CD14-positive monocyte (primary cell): ENCODE measurements around the gene LIPE. TPM values are rescaled to one million over a fixed set of nuclear protein-coding genes. Genes with fewer than 3 reads are reported as not detected.

ENCODE experiments used
- DNase-seq, 3 donors: peaks; one replicate each; pipeline ENCODE4 v3.0.0-alpha.2; 2011 to 2022
- H2AFZ ChIP-seq: 2 replicates; pipeline ENCODE4 v1.6.0; 2012; ENCODE audit warnings: mild to moderate bottlenecking, low read depth, low read length, inconsistent platforms; ENCODE audit not compliant: insufficient read depth, poor library complexity, severe bottlenecking
- H3K27ac ChIP-seq, 2 donors: 1 replicate in 1 of 2; 2 replicates in 1 of 2; pipeline ENCODE4 v1.5.1; 2012 to 2013; ENCODE audit warnings: low read length in 2 of 2, control low read depth in 1 of 2, inconsistent platforms in 1 of 2, low read depth in 1 of 2, mild to moderate bottlenecking in 1 of 2
- H3K27me3 ChIP-seq, 2 donors: one replicate each; pipeline versions ENCODE4 v1.6.0 to v1.6.1; 2011 to 2013; ENCODE audit warnings: low read length in 2 of 2; ENCODE audit not compliant: control insufficient read depth in 2 of 2, insufficient read depth in 2 of 2
- H3K36me3 ChIP-seq, 2 donors: replicated peaks in 1 of 2; 1 replicate in 1 of 2; 2 replicates in 1 of 2; pipeline versions ENCODE4 v1.5.1 to v1.6.1; 2012 to 2013; ENCODE audit warnings: low read length in 2 of 2, control low read depth in 1 of 2, inconsistent platforms in 1 of 2, mild to moderate bottlenecking in 1 of 2; ENCODE audit not compliant: insufficient read depth in 2 of 2, control insufficient read depth in 1 of 2
- H3K4me1 ChIP-seq, 2 donors: 1 replicate in 1 of 2; 2 replicates in 1 of 2; pipeline versions ENCODE4 v1.5.1 to v1.6.1; 2012 to 2013; ENCODE audit warnings: low read length in 2 of 2, control low read depth in 1 of 2, inconsistent platforms in 1 of 2, mild to moderate bottlenecking in 1 of 2, moderate library complexity in 1 of 2; ENCODE audit not compliant: insufficient read depth in 2 of 2, control insufficient read depth in 1 of 2
- H3K4me2 ChIP-seq: replicated peaks from 2 replicates; pipeline ENCODE3; 2012; ENCODE audit warnings: low read length, moderate library complexity, mild to moderate bottlenecking; ENCODE audit not compliant: poor library complexity, severe bottlenecking; ENCODE audit errors: extremely low read depth
- H3K4me3 ChIP-seq, 3 experiments: fragments of 200-600 bp in 1 of 3; sonication (generic) in 1 of 3; replicated peaks in 1 of 3; 1 replicate in 2 of 3; 2 replicates in 1 of 3; pipeline ENCODE4 v1.5.1; 2011 to 2013; ENCODE audit warnings: low read length in 3 of 3, mild to moderate bottlenecking in 3 of 3, control low read depth in 2 of 3, low read depth in 2 of 3, inconsistent platforms in 1 of 3, moderate library complexity in 1 of 3
- H3K79me2 ChIP-seq: 2 replicates; pipeline ENCODE4 v1.6.0; 2012; ENCODE audit warnings: mild to moderate bottlenecking, control low read depth, inconsistent platforms, low read length, moderate library complexity; ENCODE audit not compliant: insufficient read depth
- H3K9ac ChIP-seq: 2 replicates; pipeline ENCODE4 v1.6.0; 2017; ENCODE audit warnings: low read length, mild to moderate bottlenecking; ENCODE audit not compliant: insufficient read depth, poor library complexity, severe bottlenecking
- H3K9me3 ChIP-seq, 2 donors: replicated peaks in 1 of 2; 1 replicate in 1 of 2; 2 replicates in 1 of 2; pipeline versions ENCODE4 v1.5.1 to v1.6.1; 2012 to 2013; ENCODE audit warnings: low read length in 2 of 2, control low read depth in 1 of 2; ENCODE audit not compliant: control insufficient read depth in 1 of 2, insufficient read depth in 1 of 2
- H4K20me1 ChIP-seq: 2 replicates; pipeline ENCODE4 v1.6.0; 2012; ENCODE audit warnings: mild to moderate bottlenecking, low read length, control low read depth, moderate library complexity; ENCODE audit not compliant: insufficient read depth
- H3K27ac Mint-ChIP-seq, 7 donors: one replicate each; pipeline ENCODE4 v1.8.0; 2020; ENCODE audit warnings: mild to moderate bottlenecking in 7 of 7, mixed read lengths in 7 of 7, moderate library complexity in 6 of 7, inconsistent platforms in 2 of 7
- H3K27me3 Mint-ChIP-seq, 3 donors: one replicate each; pipeline ENCODE4 v1.8.0; 2021 to 2022; ENCODE audit warnings: low read depth in 3 of 3, mild to moderate bottlenecking in 3 of 3, mixed read lengths in 3 of 3, moderate library complexity in 3 of 3, inconsistent platforms in 1 of 3
- H3K36me3 Mint-ChIP-seq, 2 donors: one replicate each; pipeline ENCODE4 v1.8.0; 2020; ENCODE audit warnings: mixed read lengths in 2 of 2, inconsistent platforms in 1 of 2, mild to moderate bottlenecking in 1 of 2
- H3K4me1 Mint-ChIP-seq: one replicate; pipeline ENCODE4 v1.8.0; 2020; ENCODE audit warnings: mild to moderate bottlenecking, mixed read lengths
- H3K4me3 Mint-ChIP-seq, 2 donors: one replicate each; pipeline ENCODE4 v1.8.0; 2020; ENCODE audit warnings: mild to moderate bottlenecking in 2 of 2, mixed read lengths in 2 of 2, moderate library complexity in 1 of 2
- H3K9me3 Mint-ChIP-seq, 7 donors: one replicate each; pipeline ENCODE4 v1.8.0; 2020 to 2022; ENCODE audit warnings: mixed read lengths in 7 of 7, mild to moderate bottlenecking in 6 of 7, moderate library complexity in 6 of 7, inconsistent platforms in 2 of 7
- CTCF ChIP-seq: fragments of 200-600 bp; IDR thresholded peaks from one replicate; pipeline ENCODE4 v1.8.0; 2022; ENCODE audit warnings: antibody characterized with exemption, mild to moderate bottlenecking
- WGBS: methylation state at CpG from one replicate; pipeline ENCODE4 v1.1.5; 2013; ENCODE audit warnings: missing lambda C conversion rate; ENCODE audit not compliant: insufficient coverage; 5-methylcytosine and 5-hydroxymethylcytosine counted together
- intact Hi-C, 2 donors: fragments of 100-400 bp; cut with micrococcal nuclease; formaldehyde crosslinking; loops; one replicate each; pipeline versions ENCODE4 v1.15.0 to v1.15.1; 2023
- polyA plus RNA-seq, 3 donors: library from polyadenylated mRNA; depleted of rRNA in 1 of 3; unstranded in 2 of 3; stranded (reverse) in 1 of 3; fragments of 300-500 nt in 2 of 3; fragments of >200 nt in 1 of 3; fragmentation: Illumina TruSeq in 2 of 3; gene quantifications; 1 replicate in 2 of 3; 2 replicates in 1 of 3; pipeline ENCODE4 v1.2.3, GENCODE V29; 2012 to 2021

The LIPE gene
- polyA plus RNA-seq, 3 donors: 0.31 TPM; not detected in 2

- Mint-ChIP-seq H3K27ac (no peak overlapping the region), H3K9me3 (peaks cover 0 to 5% (median under 1%) of the 10 kb centered on the region in 7 donors), H3K27me3 (no peaks in the 10 kb centered on the region), H3K36me3 (peaks cover 4 to 6% of the 10 kb centered on the region in 2 donors), H3K4me3 (no peak overlapping the region), H3K4me1 (peaks cover 13% of the 10 kb centered on the region)
- no peak overlapping the region for H2AFZ ChIP-seq
- H3K4me2 ChIP-seq: peak overlapping the region; percentile 51
- H3K27me3 ChIP-seq: no peaks in the 10 kb centered on the region
- TF ChIP-seq CTCF: no peak
- no peaks in the 10 kb centered on the region for H3K36me3 ChIP-seq
- H3K9me3 ChIP-seq: peaks cover 0 to under 1% of the 10 kb centered on the region in 2 donors
- H3K4me3 ChIP-seq: no peak overlapping the region
- WGBS: over 99% methylated on average over 26 of the region's 27 CpGs
- H3K9ac ChIP-seq: no peak overlapping the region
- peaks cover 13% of the 10 kb centered on the region in 2 donors for H3K4me1 ChIP-seq
- intact Hi-C loops: no loop called here
- H4K20me1 ChIP-seq: no peaks in the 10 kb centered on the region
- no peak for DNase-seq
- H3K79me2 ChIP-seq: no peaks in the 10 kb centered on the region
- H3K27ac ChIP-seq: no peak overlapping the region
Measured at GRCh38 chr19:42369433-42370067, 57.6 kb downstream of the LIPE start.

GRCh38 chr19:42368765-42369164 lies 58.4 kb downstream of the LIPE start:
- Histone ChIP-seq H3K9ac (no peak overlapping the region), H3K79me2 (no peaks in the 10 kb centered on the region), H3K9me3 (peaks cover 7 to 8% of the 10 kb centered on the region in 2 donors), H3K27ac (no peak overlapping the region), H4K20me1 (no peaks in the 10 kb centered on the region), H3K4me3 (no peak overlapping the region), H3K27me3 (no peaks in the 10 kb centered on the region), H3K4me1 (peaks cover 17 to 20% of the 10 kb centered on the region in 2 donors), H3K36me3 (no peaks in the 10 kb centered on the region), H2AFZ (no peak overlapping the region), H3K4me2 (no peak overlapping the region)
- H3K27ac Mint-ChIP-seq: peak overlapping the region in 1 of 7 donors; percentile 26
- peaks cover 18% of the 10 kb centered on the region for H3K4me1 Mint-ChIP-seq
- no peak for DNase-seq
- intact Hi-C loops: no loop called here
- no peak for TF ChIP-seq CTCF
- no peaks in the 10 kb centered on the region for H3K27me3 Mint-ChIP-seq
- peaks cover 6 to 12% (median 8%) of the 10 kb centered on the region in 7 donors for H3K9me3 Mint-ChIP-seq
- H3K4me3 Mint-ChIP-seq: no peak overlapping the region
- WGBS: 94% methylated on average over 15 of the region's 15 CpGs
- H3K36me3 Mint-ChIP-seq: peaks cover 5 to 14% of the 10 kb centered on the region in 2 donors
